Measurements from ENCODE around the gene EPHB3.

GRCh38 chr3:184525337-184526087 is 36.1 kb upstream of the EPHB3 start:
- no peak for TF ChIP-seq CTCF (IDR thresholded peaks at IDR 0.05)
- TF ChIP-seq EP300 (IDR thresholded peaks at IDR 0.05; ENCODE audit: low read depth), result no peak
- TF ChIP-seq POLR2AphosphoS5 (IDR thresholded peaks at IDR 0.05), result no peak
- TF ChIP-seq POLR2A (IDR thresholded peaks at IDR 0.05), result no peak
